Neuronal stem cell (in vitro differentiated cells): Measurements from ENCODE around the gene USF2.

Experiments
- DNase-seq: peaks from one replicate; pipeline ENCODE4 v3.0.0-alpha.2; 2013; ENCODE audit warnings: low spot score
- H2AFZ ChIP-seq: one replicate; pipeline ENCODE4 v1.6.1; 2013; ENCODE audit warnings: mild to moderate bottlenecking, low read length, inconsistent platforms
- H2AK5ac ChIP-seq: 2 replicates; pipeline ENCODE4 v1.6.1; 2013; ENCODE audit warnings: low read depth, mild to moderate bottlenecking, inconsistent platforms, low read length, moderate library complexity, mixed read lengths
- H2BK120ac ChIP-seq: 2 replicates; pipeline ENCODE4 v1.6.1; 2013; ENCODE audit warnings: low read depth, mild to moderate bottlenecking, inconsistent platforms, low read length, moderate library complexity, mixed read lengths
- H2BK12ac ChIP-seq: one replicate; pipeline ENCODE4 v1.6.1; 2013; ENCODE audit warnings: low read length, inconsistent platforms
- H2BK15ac ChIP-seq: 2 replicates; pipeline ENCODE4 v1.6.1; 2013; ENCODE audit warnings: mild to moderate bottlenecking, low read length, inconsistent platforms, mixed read lengths
- H2BK5ac ChIP-seq: one replicate; pipeline ENCODE4 v1.6.1; 2013; ENCODE audit warnings: inconsistent platforms, mild to moderate bottlenecking, low read length, moderate library complexity
- H3K14ac ChIP-seq: one replicate; pipeline ENCODE4 v1.6.1; 2013; ENCODE audit warnings: low read length, inconsistent platforms
- H3K18ac ChIP-seq: 2 replicates; pipeline ENCODE4 v1.6.1; 2013; ENCODE audit warnings: low read length, inconsistent platforms
- H3K23ac ChIP-seq: 2 replicates; pipeline ENCODE4 v1.6.1; 2013; ENCODE audit warnings: low read depth, mild to moderate bottlenecking, mixed read lengths, low read length, inconsistent platforms; ENCODE audit not compliant: poor library complexity
- H3K27ac ChIP-seq: replicated peaks from 3 replicates; pipeline ENCODE4 v1.5.1; 2013; ENCODE audit warnings: low read length, inconsistent platforms
- H3K27me3 ChIP-seq, 3 experiments: 2 replicates each; pipeline ENCODE4 v1.6.1; 2013; ENCODE audit warnings: low read length in 3 of 3, mild to moderate bottlenecking in 2 of 3, inconsistent platforms in 1 of 3, low read depth in 1 of 3, mixed read lengths in 1 of 3, moderate library complexity in 1 of 3; ENCODE audit not compliant: control insufficient read depth in 3 of 3, insufficient read depth in 3 of 3
- H3K36me3 ChIP-seq, 2 donors: replicated peaks in 1 of 2; 2 replicates each; pipeline ENCODE4 v1.6.1; 2013; ENCODE audit warnings: low read length in 2 of 2; ENCODE audit not compliant: control insufficient read depth in 2 of 2, insufficient read depth in 2 of 2
- H3K4ac ChIP-seq: 2 replicates; pipeline ENCODE4 v1.6.1; 2013; ENCODE audit warnings: inconsistent platforms, mild to moderate bottlenecking, low read length, moderate library complexity
- H3K4me1 ChIP-seq, 2 donors: 1 replicate in 1 of 2; 2 replicates in 1 of 2; pipeline ENCODE4 v1.6.1; 2013; ENCODE audit warnings: low read length in 2 of 2, low read depth in 1 of 2; ENCODE audit not compliant: control insufficient read depth in 2 of 2, insufficient read depth in 1 of 2
- H3K4me2 ChIP-seq: one replicate; pipeline ENCODE4 v1.6.1; 2013; ENCODE audit warnings: mild to moderate bottlenecking, low read length, inconsistent platforms; ENCODE audit not compliant: insufficient read depth, poor library complexity, severe bottlenecking
- H3K4me3 ChIP-seq, 2 donors: 2 replicates each; pipeline ENCODE4 v1.5.1; 2013; ENCODE audit warnings: low read length in 2 of 2, mild to moderate bottlenecking in 2 of 2, inconsistent platforms in 1 of 2, moderate library complexity in 1 of 2
- H3K79me1 ChIP-seq: one replicate; pipeline ENCODE4 v1.6.1; 2013; ENCODE audit warnings: low read depth, mild to moderate bottlenecking, inconsistent platforms, low read length, moderate library complexity
- H3K9ac ChIP-seq: one replicate; pipeline ENCODE4 v1.6.1; 2013; ENCODE audit warnings: mild to moderate bottlenecking, low read depth, low read length, inconsistent platforms; ENCODE audit not compliant: poor library complexity
- H3K9me3 ChIP-seq, 2 donors: replicated peaks in 1 of 2; 2 replicates each; pipeline versions ENCODE3 to v1.6.1; 2013; ENCODE audit warnings: low read length in 2 of 2, mild to moderate bottlenecking in 2 of 2, inconsistent platforms in 1 of 2, low read depth in 1 of 2, mixed read lengths in 1 of 2, moderate library complexity in 1 of 2; ENCODE audit not compliant: control insufficient read depth in 2 of 2, insufficient read depth in 1 of 2
- H4K8ac ChIP-seq: one replicate; pipeline ENCODE4 v1.6.1; 2013; ENCODE audit warnings: low read depth, mild to moderate bottlenecking, inconsistent platforms, low read length, moderate library complexity
- H4K91ac ChIP-seq: one replicate; pipeline ENCODE4 v1.6.1; 2013; ENCODE audit warnings: low read length, low read depth, mild to moderate bottlenecking, inconsistent platforms; ENCODE audit not compliant: poor library complexity
- WGBS, 2 donors: extraction: QIAGEN DNeasy Blood & Tissue Kit; methylation state at CpG; one replicate each; pipeline ENCODE4 v1.1.7; 2013; ENCODE audit warnings: missing lambda C conversion rate in 2 of 2, mixed read lengths in 1 of 2; ENCODE audit not compliant: insufficient read length in 2 of 2, insufficient replicate concordance in 1 of 2; ENCODE audit errors: extremely low coverage in 2 of 2; 5-methylcytosine and 5-hydroxymethylcytosine counted together

Gene USF2

GRCh38 chr19:35229601-35230000 is 39.2 kb upstream of the USF2 start:
- Histone ChIP-seq H3K9me3 (no peaks in the 10 kb centered on the region), H3K4me1 (no peaks in the 10 kb centered on the region), H2AK5ac (no peak overlapping the region), H3K4me3 (no peak overlapping the region), H3K23ac (no peak overlapping the region), H4K8ac (no peak overlapping the region), H3K9ac (no peak overlapping the region), H3K36me3 (no peaks in the 10 kb centered on the region), H4K91ac (no peak overlapping the region), H2BK120ac (no peak overlapping the region), H3K14ac (no peak overlapping the region), H2BK12ac (no peak overlapping the region), H2BK5ac (no peak overlapping the region), H3K18ac (no peak overlapping the region), H3K27me3 (peaks cover 0 to 3% (median 0%) of the 10 kb centered on the region in 3 experiments), H3K4me2 (no peak overlapping the region), H2AFZ (no peak overlapping the region), H3K27ac (no peak overlapping the region), H2BK15ac (no peak overlapping the region), H3K4ac (no peak overlapping the region), H3K79me1 (no peaks in the 10 kb centered on the region)
- DNase-seq = no peak
- no CpG with 5 or more reads among the region's 8 CpGs for WGBS, 2 donors

GRCh38 chr19:35231956-35232645 is 36.7 kb upstream of the USF2 start:
- no peak overlapping the region for H3K18ac ChIP-seq
- H2BK120ac ChIP-seq = no peak overlapping the region
- no peak overlapping the region for H3K9ac ChIP-seq
- no peaks in the 10 kb centered on the region for H3K79me1 ChIP-seq
- no peak overlapping the region for H3K4me3 ChIP-seq
- H2BK12ac ChIP-seq = no peak overlapping the region
- H2AFZ ChIP-seq = no peak overlapping the region
- WGBS, 2 donors = no CpG with 5 or more reads among the region's 14 CpGs
- H2AK5ac ChIP-seq = no peak overlapping the region
- no peak overlapping the region for H4K91ac ChIP-seq
- H3K36me3 ChIP-seq = no peaks in the 10 kb centered on the region
- no peak overlapping the region for H3K14ac ChIP-seq
- no peak overlapping the region for H3K23ac ChIP-seq
- DNase-seq = no peak
- no peak overlapping the region for H3K27ac ChIP-seq
- H3K9me3 ChIP-seq = no peaks in the 10 kb centered on the region
- no peaks in the 10 kb centered on the region for H3K4me1 ChIP-seq
- H3K4me2 ChIP-seq = no peak overlapping the region
- no peak overlapping the region for H2BK15ac ChIP-seq
- no peak overlapping the region for H4K8ac ChIP-seq
- H3K4ac ChIP-seq = no peak overlapping the region
- no peak overlapping the region for H2BK5ac ChIP-seq
- no peaks in the 10 kb centered on the region for H3K27me3 ChIP-seq

GRCh38 chr19:35232912-35233311 is 35.9 kb upstream of the USF2 start:
- Histone ChIP-seq H2BK15ac (no peak overlapping the region), H3K4ac (no peak overlapping the region), H3K18ac (no peak overlapping the region), H3K4me2 (no peak overlapping the region), H3K27ac (no peak overlapping the region), H3K27me3 (no peaks in the 10 kb centered on the region), H2BK5ac (no peak overlapping the region), H3K4me1 (no peaks in the 10 kb centered on the region), H4K91ac (no peak overlapping the region), H2AK5ac (no peak overlapping the region), H3K23ac (no peak overlapping the region), H3K9ac (no peak overlapping the region), H2BK120ac (no peak overlapping the region), H3K14ac (no peak overlapping the region), H4K8ac (no peak overlapping the region), H2BK12ac (no peak overlapping the region), H2AFZ (no peak overlapping the region), H3K9me3 (no peaks in the 10 kb centered on the region), H3K4me3 (no peak overlapping the region), H3K79me1 (no peaks in the 10 kb centered on the region), H3K36me3 (no peaks in the 10 kb centered on the region)
- no peak for DNase-seq
- WGBS, 2 donors = no CpG with 5 or more reads among the region's 5 CpGs

- H3K14ac ChIP-seq = no peak overlapping the region
- H2BK12ac ChIP-seq = no peak overlapping the region
- no CpG with 5 or more reads among the region's 6 CpGs for WGBS, 2 donors
- H2BK15ac ChIP-seq = no peak overlapping the region
- no peak overlapping the region for H3K9ac ChIP-seq
- no peak overlapping the region for H3K18ac ChIP-seq
- no peaks in the 10 kb centered on the region for H3K4me1 ChIP-seq
- no peak overlapping the region for H3K4ac ChIP-seq
- no peaks in the 10 kb centered on the region for H3K79me1 ChIP-seq
- no peak for DNase-seq
- H4K91ac ChIP-seq = no peak overlapping the region
- no peaks in the 10 kb centered on the region for H3K27me3 ChIP-seq
- no peak overlapping the region for H3K23ac ChIP-seq
- H3K4me2 ChIP-seq = no peak overlapping the region
- H3K36me3 ChIP-seq = no peaks in the 10 kb centered on the region
- no peak overlapping the region for H2AK5ac ChIP-seq
- no peak overlapping the region for H4K8ac ChIP-seq
- no peak overlapping the region for H2AFZ ChIP-seq
- H3K4me3 ChIP-seq = no peak overlapping the region
- peaks cover 0 to 2% of the 10 kb centered on the region in 2 donors for H3K9me3 ChIP-seq
- no peak overlapping the region for H2BK120ac ChIP-seq
- H3K27ac ChIP-seq = no peak overlapping the region
- no peak overlapping the region for H2BK5ac ChIP-seq
These were observed 31.9 kb upstream of the USF2 start for GRCh38 chr19:35236638-35237400.
